Measurements from ENCODE around the gene C6orf89. TPM values are rescaled to one million over a fixed set of nuclear protein-coding genes. Genes with fewer than 3 reads are reported as not detected.

The C6orf89 gene
- polyA plus RNA-seq, 1 donor from 2014 or later: 24.6 TPM

GRCh38 chr6:36836111-36837021, 49.4 kb upstream of the C6orf89 start:
- no peak overlapping the region for H3K4me3 ChIP-seq (ENCODE audit: low read length)
- TF ChIP-seq MXI1 (conservative IDR thresholded peaks at IDR 0.05; ENCODE audit: poor library complexity, severe bottlenecking): no peak
- no peak overlapping the region for H3K9ac ChIP-seq (ENCODE audit: low read length)
- H3K27me3 ChIP-seq (ENCODE audit: insufficient read depth, low read depth, low read length): peaks cover 22% of the 10 kb centered on the region
- no peaks in the 10 kb centered on the region for H3K9me3 ChIP-seq (ENCODE audit: low read length)
- H3K4me2 ChIP-seq (ENCODE audit: low read length): no peak overlapping the region
- no peak overlapping the region for H2AFZ ChIP-seq (ENCODE audit: low read depth, low read length)
- no peaks in the 10 kb centered on the region for H4K20me1 ChIP-seq (ENCODE audit: insufficient read depth)
- no peaks in the 10 kb centered on the region for H3K9me2 ChIP-seq (ENCODE audit: insufficient read depth, low read length)
- no peaks in the 10 kb centered on the region for H3F3A ChIP-seq (ENCODE audit: insufficient read depth, low read length, poor library complexity, severe bottlenecking)
- H3K79me2 ChIP-seq (replicated peaks; ENCODE audit: insufficient read depth, low read length): no peaks in the 10 kb centered on the region
- H3K27ac ChIP-seq (ENCODE audit: low read length): no peak overlapping the region
- H3K36me3 ChIP-seq (ENCODE audit: insufficient read depth, low read length): no peaks in the 10 kb centered on the region

- Histone ChIP-seq H3K9ac (ENCODE audit: low read length) (no peak overlapping the region), H3K4me3 (ENCODE audit: low read length) (peak overlapping the region; percentile 82), H3F3A (ENCODE audit: insufficient read depth, low read length, poor library complexity, severe bottlenecking) (no peaks in the 10 kb centered on the region), H3K27ac (ENCODE audit: low read length) (no peak overlapping the region), H3K79me2 (replicated peaks; ENCODE audit: insufficient read depth, low read length) (no peaks in the 10 kb centered on the region), H3K36me3 (ENCODE audit: insufficient read depth, low read length) (no peaks in the 10 kb centered on the region), H3K4me2 (ENCODE audit: low read length) (no peak overlapping the region), H3K9me2 (ENCODE audit: insufficient read depth, low read length) (no peaks in the 10 kb centered on the region), H3K27me3 (ENCODE audit: insufficient read depth, low read depth, low read length) (peaks cover 25% of the 10 kb centered on the region), H2AFZ (ENCODE audit: low read depth, low read length) (no peak overlapping the region), H4K20me1 (ENCODE audit: insufficient read depth) (no peaks in the 10 kb centered on the region), H3K9me3 (ENCODE audit: low read length) (no peaks in the 10 kb centered on the region)
- TF ChIP-seq REST (IDR thresholded peaks at IDR 0.05; ENCODE audit: borderline replicate concordance) (no peak), TAF1 (IDR thresholded peaks at IDR 0.05; ENCODE audit: low read depth) (no peak), MXI1 (conservative IDR thresholded peaks at IDR 0.05; ENCODE audit: poor library complexity, severe bottlenecking) (no peak), POLR2AphosphoS5 (IDR thresholded peaks at IDR 0.05) (no peak), EZH2 (IDR thresholded peaks at IDR 0.05; ENCODE audit: borderline replicate concordance, insufficient read depth, low read length, poor library complexity, severe bottlenecking) (no peak), SMC3 (conservative IDR thresholded peaks at IDR 0.05; ENCODE audit: poor library complexity) (no peak), EP300 (conservative IDR thresholded peaks at IDR 0.05; ENCODE audit: poor library complexity, severe bottlenecking) (no peak), RAD21 (conservative IDR thresholded peaks at IDR 0.05) (no peak), CTCF (IDR thresholded peaks at IDR 0.05; ENCODE audit: poor library complexity, severe bottlenecking) (no peak)
These were observed 48.8 kb upstream of the C6orf89 start for GRCh38 chr6:36837022-36837339.

Measured in neural cell (in vitro differentiated cells).